ENCODE results near the gene ARAP2.

- TF ChIP-seq CTCF (conservative IDR thresholded peaks at IDR 0.05; ENCODE audit: low read depth in 2 of 2), result no peak
- TF ChIP-seq CREB1 (CRISPR knock-in tag; IDR thresholded peaks at IDR 0.05; ENCODE audit: low read depth), result no peak
- TF ChIP-seq EZH2 (IDR thresholded peaks at IDR 0.05; ENCODE audit: low read depth, unreplicated experiment), result no peak
- TF ChIP-seq, protein P1, sequence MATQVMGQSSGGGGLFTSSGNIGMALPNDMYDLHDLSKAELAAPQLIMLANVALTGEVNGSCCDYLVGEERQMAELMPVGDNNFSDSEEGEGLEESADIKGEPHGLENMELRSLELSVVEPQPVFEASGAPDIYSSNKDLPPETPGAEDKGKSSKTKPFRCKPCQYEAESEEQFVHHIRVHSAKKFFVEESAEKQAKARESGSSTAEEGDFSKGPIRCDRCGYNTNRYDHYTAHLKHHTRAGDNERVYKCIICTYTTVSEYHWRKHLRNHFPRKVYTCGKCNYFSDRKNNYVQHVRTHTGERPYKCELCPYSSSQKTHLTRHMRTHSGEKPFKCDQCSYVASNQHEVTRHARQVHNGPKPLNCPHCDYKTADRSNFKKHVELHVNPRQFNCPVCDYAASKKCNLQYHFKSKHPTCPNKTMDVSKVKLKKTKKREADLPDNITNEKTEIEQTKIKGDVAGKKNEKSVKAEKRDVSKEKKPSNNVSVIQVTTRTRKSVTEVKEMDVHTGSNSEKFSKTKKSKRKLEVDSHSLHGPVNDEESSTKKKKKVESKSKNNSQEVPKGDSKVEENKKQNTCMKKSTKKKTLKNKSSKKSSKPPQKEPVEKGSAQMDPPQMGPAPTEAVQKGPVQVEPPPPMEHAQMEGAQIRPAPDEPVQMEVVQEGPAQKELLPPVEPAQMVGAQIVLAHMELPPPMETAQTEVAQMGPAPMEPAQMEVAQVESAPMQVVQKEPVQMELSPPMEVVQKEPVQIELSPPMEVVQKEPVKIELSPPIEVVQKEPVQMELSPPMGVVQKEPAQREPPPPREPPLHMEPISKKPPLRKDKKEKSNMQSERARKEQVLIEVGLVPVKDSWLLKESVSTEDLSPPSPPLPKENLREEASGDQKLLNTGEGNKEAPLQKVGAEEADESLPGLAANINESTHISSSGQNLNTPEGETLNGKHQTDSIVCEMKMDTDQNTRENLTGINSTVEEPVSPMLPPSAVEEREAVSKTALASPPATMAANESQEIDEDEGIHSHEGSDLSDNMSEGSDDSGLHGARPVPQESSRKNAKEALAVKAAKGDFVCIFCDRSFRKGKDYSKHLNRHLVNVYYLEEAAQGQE (IDR thresholded peaks at IDR 0.05; ENCODE audit: unreplicated experiment), result no peak
- TF ChIP-seq EZH2phosphoT487 (IDR thresholded peaks at IDR 0.05; ENCODE audit: unreplicated experiment), result no peak
- TF ChIP-seq POLR2AphosphoS5 (IDR thresholded peaks at IDR 0.05; ENCODE audit: low read depth), result no peak
- TF ChIP-seq JUNB (IDR thresholded peaks at IDR 0.05; ENCODE audit: unreplicated experiment), result no peak
- TF ChIP-seq NANOG (IDR thresholded peaks at IDR 0.05; ENCODE audit: borderline replicate concordance), result no peak
- TF ChIP-seq ZNF114 (CRISPR knock-in tag; IDR thresholded peaks at IDR 0.05), result no peak
These were observed 177.2 kb downstream of the ARAP2 start for GRCh38 chr4:36067116-36067515.

Data from GM23338 (cell line).